ENCODE measurements around the gene DNAJA3. TPM values are rescaled to one million over a fixed set of nuclear protein-coding genes. Genes with fewer than 3 reads are reported as not detected.

Gene DNAJA3
- total RNA-seq, 4 donors from 2014 or later: 13.8 to 44.9 (median 36.4) TPM

DNA sequence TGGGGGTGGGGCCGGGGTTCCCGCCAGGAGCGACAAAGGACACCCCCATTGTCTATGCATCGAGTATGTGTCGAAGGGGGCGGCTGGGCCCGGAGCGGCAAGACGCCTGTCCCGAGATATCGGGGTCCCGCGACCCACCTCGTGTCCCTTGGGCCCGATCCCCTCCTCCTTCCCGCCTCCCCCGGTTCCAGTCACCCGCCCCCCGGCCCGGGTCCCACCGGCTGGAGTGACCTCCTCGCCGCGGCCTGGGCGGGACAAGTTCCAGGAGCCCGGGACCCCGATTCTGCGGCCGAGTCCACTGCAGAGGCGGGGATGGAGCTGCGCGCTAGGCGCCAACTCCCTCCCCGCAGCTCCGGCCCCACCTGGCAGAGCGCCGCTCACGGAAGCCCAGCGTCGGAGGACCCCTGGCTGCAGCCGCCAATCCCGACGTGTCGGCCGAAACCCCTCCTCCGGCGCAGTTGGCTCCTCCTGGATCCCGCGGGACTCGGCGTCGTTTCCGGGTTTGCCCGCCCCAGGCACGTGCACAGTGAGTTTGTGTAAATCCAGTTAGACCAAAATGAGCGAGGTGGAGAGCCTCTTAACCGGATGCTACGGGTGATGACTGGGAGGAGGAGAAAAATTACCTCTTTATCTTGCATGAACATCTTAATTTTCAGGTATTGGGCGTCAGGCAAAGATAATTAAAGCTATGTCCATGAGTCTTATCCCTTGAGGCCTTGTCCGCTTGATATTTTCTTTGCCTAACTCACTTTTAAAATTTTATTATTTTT is 48.7 kb downstream of the DNAJA3 start, which contains the start of gene NMRAL1:
Gene NMRAL1, minus strand, starts transcription at position 434 of the 770 bp plus-strand sequence. CDS start 493 bp downstream, outside the sequence.
- intact Hi-C loops (cut with DNase I; ENCODE audit: low total_unique reads): no loop called here
- no peaks in the 10 kb centered on the region for H3K27me3 ChIP-seq
- H3K36me3 ChIP-seq: no peaks in the 10 kb centered on the region

DNA sequence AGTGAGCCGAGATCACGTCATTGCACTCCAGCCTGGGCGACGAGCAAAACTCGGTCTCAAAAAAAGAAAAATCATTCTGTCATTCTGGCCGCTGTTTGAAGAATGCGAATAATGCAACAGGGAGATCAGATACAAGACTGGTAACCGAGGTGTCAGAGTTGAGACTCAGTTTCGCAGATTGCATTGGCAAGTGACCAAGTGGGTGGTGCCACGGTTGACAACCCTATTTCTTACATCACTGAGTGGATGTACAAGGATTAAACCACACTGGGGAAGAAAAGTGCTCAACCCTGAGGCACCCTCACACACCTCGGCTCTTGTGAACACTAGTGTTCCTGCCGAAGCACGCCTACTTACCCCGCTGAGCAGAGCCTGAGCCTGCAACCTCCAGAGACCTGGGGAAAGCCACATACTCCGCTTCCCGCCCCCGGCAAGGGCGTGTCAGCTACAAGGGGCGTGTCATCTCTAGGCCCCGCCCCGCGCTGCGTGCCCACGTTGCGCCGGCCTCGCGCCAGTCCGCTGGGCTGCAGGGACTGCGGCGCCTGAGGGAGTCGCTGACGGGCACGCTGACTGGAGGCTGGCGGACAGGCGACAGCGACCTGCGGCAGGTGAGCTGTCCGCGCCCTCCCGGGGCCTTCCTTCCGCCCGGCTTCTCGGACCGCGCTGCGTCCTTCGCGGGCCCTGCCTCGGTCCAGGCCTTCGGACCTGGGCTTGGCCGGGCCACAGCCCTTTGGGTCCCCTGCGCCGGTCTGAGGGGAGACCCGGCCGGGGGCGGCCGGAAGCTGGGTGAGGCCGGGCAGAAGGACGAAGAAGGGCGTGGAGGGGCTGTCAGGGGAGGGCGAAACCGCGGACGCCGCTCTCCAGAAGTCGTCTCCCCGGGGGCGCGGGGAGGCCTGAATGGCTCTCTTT is 50.5 kb downstream of the DNAJA3 start, which contains the start of gene HMOX2:
Gene HMOX2, plus strand, starts transcription at position 519 of the 909 bp plus-strand sequence. CDS start 29,127 bp downstream, outside the sequence.
- DNase-seq: peak; percentile 87 to 95
- Histone ChIP-seq H3K4me3 (peak within 1 kb of the TSS; percentile 61 to 87), H3K4me1 (no peaks in the 10 kb centered on the region), H3K36me3 (no peaks in the 10 kb centered on the region), H3K27ac (peak within 1 kb of the TSS; percentile 64 to 75), H3K27me3 (no peaks in the 10 kb centered on the region), H3K9me3 (no peaks in the 10 kb centered on the region)
- TF ChIP-seq POLR2A (IDR thresholded peaks at IDR 0.05): peak; percentile 85 to 87
- TF ChIP-seq, protein P1, sequence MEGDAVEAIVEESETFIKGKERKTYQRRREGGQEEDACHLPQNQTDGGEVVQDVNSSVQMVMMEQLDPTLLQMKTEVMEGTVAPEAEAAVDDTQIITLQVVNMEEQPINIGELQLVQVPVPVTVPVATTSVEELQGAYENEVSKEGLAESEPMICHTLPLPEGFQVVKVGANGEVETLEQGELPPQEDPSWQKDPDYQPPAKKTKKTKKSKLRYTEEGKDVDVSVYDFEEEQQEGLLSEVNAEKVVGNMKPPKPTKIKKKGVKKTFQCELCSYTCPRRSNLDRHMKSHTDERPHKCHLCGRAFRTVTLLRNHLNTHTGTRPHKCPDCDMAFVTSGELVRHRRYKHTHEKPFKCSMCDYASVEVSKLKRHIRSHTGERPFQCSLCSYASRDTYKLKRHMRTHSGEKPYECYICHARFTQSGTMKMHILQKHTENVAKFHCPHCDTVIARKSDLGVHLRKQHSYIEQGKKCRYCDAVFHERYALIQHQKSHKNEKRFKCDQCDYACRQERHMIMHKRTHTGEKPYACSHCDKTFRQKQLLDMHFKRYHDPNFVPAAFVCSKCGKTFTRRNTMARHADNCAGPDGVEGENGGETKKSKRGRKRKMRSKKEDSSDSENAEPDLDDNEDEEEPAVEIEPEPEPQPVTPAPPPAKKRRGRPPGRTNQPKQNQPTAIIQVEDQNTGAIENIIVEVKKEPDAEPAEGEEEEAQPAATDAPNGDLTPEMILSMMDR (IDR thresholded peaks at IDR 0.05): peak in 3 of 4 experiments; percentile 43 to 61 (median 56)
- intact Hi-C loops (cut with DNase I; ENCODE audit: low total_unique reads): no loop called here

More for the DNA sequence above, 48.7 kb downstream of the DNAJA3 start, which contains the start of gene NMRAL1:
- peak within 1 kb of the TSS; percentile 87 to 90 for H3K27ac ChIP-seq
- DNase-seq: peak; percentile 87 to 89
- peak; percentile 58 to 67 for TF ChIP-seq POLR2A (IDR thresholded peaks at IDR 0.05)
- TF ChIP-seq, protein P1 (IDR thresholded peaks at IDR 0.05): peak in 2 of 4 experiments; percentile 5 to 26
- no peaks in the 10 kb centered on the region for H3K9me3 ChIP-seq
- peak within 1 kb of the TSS; percentile 55 to 84 for H3K4me3 ChIP-seq
- no peaks in the 10 kb centered on the region for H3K4me1 ChIP-seq

DNA sequence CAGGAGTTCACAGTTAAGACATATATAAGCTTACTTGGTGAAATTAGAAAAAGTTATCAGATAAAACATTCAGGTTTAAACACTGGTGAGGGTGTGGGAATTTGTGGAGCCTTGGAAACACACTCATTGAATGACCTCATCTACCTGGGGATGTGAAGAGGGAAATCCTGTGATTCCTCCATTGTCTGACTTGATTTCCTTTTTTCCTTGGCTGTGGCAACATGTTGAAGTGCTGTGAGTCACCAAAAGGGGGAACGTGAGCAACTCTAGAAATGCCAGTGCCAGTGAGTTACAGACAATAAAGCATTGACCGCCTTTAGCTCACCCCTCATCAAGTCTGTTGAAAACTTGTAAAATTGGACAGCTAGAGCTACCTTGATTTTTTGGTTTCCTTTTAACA is 52.3 kb downstream of the DNAJA3 start:
- TF ChIP-seq, protein P1 (IDR thresholded peaks at IDR 0.05): no peak
- no peak for TF ChIP-seq POLR2A (IDR thresholded peaks at IDR 0.05)
- Histone ChIP-seq H3K36me3 (no peaks in the 10 kb centered on the region), H3K4me3 (no peak overlapping the region), H3K4me1 (no peaks in the 10 kb centered on the region), H3K9me3 (no peaks in the 10 kb centered on the region), H3K27ac (no peak overlapping the region), H3K27me3 (no peaks in the 10 kb centered on the region)
- no peak for DNase-seq
- intact Hi-C loops (cut with DNase I; ENCODE audit: low total_unique reads): no loop called here

DNA sequence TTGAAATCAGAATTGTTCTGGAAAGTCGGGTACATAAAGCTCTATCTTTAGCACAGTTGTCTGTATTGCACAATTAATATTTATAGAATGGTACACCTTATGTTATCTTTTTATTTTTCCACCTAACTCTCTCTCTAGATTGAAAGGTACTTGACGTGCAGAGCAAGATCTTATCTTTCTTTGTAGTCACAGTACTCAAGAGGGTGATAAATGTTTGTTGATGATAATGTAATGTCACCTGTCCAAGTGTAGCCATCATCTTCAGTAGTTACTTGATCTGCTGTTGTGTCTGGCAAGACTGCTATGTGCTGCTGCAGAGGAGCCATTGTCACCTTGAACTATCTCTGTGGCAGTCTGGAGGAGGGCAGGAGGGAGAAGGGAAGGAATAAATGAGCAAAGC is 55.9 kb downstream of the DNAJA3 start:
- TF ChIP-seq, protein P1 (IDR thresholded peaks at IDR 0.05): no peak
- TF ChIP-seq POLR2A (IDR thresholded peaks at IDR 0.05): no peak
- Histone ChIP-seq H3K4me1 (no peaks in the 10 kb centered on the region), H3K9me3 (no peaks in the 10 kb centered on the region), H3K27ac (no peak overlapping the region), H3K36me3 (no peaks in the 10 kb centered on the region), H3K4me3 (no peak overlapping the region), H3K27me3 (no peaks in the 10 kb centered on the region)
- no peak for DNase-seq
- intact Hi-C loops (cut with DNase I; ENCODE audit: low total_unique reads): no loop called here
